Astrocyte of the spinal cord (primary cell): ENCODE results near the gene SLC20A1.

ENCODE experiments used
- DNase-seq: peaks from one replicate; pipeline ENCODE4 v3.0.0; 2011; ENCODE audit warnings: low read depth, low spot score
- H3K4me3 ChIP-seq: 2 replicates; pipeline ENCODE4 v1.5.1; 2011; ENCODE audit warnings: low read depth, mild to moderate bottlenecking, low read length, moderate library complexity
- in situ Hi-C: cut with HindIII; loops from 2 replicates; pipeline ENCODE4 v1.10.0; 2017; ENCODE audit warnings: low sequenced_read_pairs
- TF ChIP-seq, protein P1 (sequence below): IDR thresholded peaks from 2 replicates; pipeline ENCODE4 v1.5.1; 2012; ENCODE audit warnings: low read depth, mild to moderate bottlenecking, low read length, inconsistent platforms

The SLC20A1 gene

GRCh38 chr2:112644933-112645309 lies 818 bp upstream of the SLC20A1 start:
- TF ChIP-seq, protein P1, sequence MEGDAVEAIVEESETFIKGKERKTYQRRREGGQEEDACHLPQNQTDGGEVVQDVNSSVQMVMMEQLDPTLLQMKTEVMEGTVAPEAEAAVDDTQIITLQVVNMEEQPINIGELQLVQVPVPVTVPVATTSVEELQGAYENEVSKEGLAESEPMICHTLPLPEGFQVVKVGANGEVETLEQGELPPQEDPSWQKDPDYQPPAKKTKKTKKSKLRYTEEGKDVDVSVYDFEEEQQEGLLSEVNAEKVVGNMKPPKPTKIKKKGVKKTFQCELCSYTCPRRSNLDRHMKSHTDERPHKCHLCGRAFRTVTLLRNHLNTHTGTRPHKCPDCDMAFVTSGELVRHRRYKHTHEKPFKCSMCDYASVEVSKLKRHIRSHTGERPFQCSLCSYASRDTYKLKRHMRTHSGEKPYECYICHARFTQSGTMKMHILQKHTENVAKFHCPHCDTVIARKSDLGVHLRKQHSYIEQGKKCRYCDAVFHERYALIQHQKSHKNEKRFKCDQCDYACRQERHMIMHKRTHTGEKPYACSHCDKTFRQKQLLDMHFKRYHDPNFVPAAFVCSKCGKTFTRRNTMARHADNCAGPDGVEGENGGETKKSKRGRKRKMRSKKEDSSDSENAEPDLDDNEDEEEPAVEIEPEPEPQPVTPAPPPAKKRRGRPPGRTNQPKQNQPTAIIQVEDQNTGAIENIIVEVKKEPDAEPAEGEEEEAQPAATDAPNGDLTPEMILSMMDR, result no peak
- in situ Hi-C loops, result no loop called here
- H3K4me3 ChIP-seq, result peak overlapping the region; percentile 70
- no peak for DNase-seq

- TF ChIP-seq, protein P1, result no peak
- DNase-seq, result no peak
- peak overlapping the region; percentile 93 for H3K4me3 ChIP-seq
- in situ Hi-C loops, result no loop called here
Measured at GRCh38 chr2:112646102-112646719, 472 bp downstream of the SLC20A1 start.

DNA sequence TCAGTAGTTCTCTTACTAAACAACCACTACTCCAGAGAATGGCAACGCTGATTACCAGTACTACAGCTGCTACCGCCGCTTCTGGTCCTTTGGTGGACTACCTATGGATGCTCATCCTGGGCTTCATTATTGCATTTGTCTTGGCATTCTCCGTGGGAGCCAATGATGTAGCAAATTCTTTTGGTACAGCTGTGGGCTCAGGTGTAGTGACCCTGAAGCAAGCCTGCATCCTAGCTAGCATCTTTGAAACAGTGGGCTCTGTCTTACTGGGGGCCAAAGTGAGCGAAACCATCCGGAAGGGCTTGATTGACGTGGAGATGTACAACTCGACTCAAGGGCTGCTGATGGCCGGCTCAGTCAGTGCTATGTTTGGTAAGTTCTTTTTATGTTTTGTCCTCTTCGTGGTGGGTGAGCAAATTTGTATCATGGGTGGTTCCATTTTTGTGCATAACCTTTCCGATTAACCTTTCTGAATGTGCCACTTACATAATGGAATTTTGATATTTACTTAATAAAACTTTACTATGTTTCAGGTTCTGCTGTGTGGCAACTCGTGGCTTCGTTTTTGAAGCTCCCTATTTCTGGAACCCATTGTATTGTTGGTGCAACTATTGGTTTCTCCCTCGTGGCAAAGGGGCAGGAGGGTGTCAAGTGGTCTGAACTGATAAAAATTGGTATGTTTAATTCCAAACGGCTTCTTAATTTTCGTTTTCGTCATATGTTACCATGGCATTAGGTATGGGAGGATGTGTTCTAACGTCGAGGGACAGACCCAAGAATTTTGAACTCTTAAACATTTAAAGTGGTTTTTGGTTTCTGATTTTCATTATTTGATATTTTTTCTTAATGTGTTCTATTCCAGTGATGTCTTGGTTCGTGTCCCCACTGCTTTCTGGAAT lies 1.3 kb downstream of the SLC20A1 start:
- in situ Hi-C loops, result no loop called here
- H3K4me3 ChIP-seq, result peak overlapping the region; percentile 93
- TF ChIP-seq, protein P1, result no peak
- no peak for DNase-seq

GRCh38 chr2:112648081-112648480 lies 2.3 kb downstream of the SLC20A1 start:
- in situ Hi-C loops, result no loop called here
- no peak for DNase-seq
- TF ChIP-seq, protein P1, result no peak
- peak overlapping the region; percentile 93 for H3K4me3 ChIP-seq

GRCh38 chr2:112656679-112657078 lies 10.9 kb downstream of the SLC20A1 start:
- in situ Hi-C loops, result no loop called here
- TF ChIP-seq, protein P1, result no peak
- H3K4me3 ChIP-seq, result no peak overlapping the region
- DNase-seq, result no peak

DNA sequence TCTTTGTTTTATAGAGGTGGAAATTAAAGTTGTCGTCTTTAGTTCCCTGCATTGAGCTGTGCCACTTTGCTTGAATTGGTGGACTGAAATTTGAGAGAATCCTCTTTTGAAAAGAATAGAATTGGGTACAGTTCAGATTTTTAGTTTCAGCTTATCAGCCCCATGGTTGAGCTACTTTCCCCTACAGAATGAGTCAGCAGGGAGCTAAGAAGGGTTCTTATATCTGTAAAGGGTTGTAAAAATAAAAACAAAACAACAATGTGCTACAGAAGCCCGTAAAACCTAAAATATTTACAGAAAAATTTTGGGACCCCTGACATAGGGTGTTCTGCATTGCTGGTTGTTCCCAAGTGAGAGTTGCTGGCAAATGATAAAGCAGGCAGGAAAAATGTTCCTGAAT lies 12.6 kb downstream of the SLC20A1 start:
- DNase-seq, result no peak
- H3K4me3 ChIP-seq, result no peak overlapping the region
- TF ChIP-seq, protein P1, result no peak
- in situ Hi-C loops, result no loop called here
